Activated CD4-positive, alpha-beta T cell treated with anti-CD3 and anti-CD28 coated beads for 24 hours (primary cell): ENCODE data around the gene DCUN1D5.

ENCODE experiments used
- DNase-seq, 2 donors: peaks; one replicate each; pipeline ENCODE4 v3.0.0-alpha.2; 2020; ENCODE audit warnings: low read depth in 2 of 2

Gene DCUN1D5

DNA sequence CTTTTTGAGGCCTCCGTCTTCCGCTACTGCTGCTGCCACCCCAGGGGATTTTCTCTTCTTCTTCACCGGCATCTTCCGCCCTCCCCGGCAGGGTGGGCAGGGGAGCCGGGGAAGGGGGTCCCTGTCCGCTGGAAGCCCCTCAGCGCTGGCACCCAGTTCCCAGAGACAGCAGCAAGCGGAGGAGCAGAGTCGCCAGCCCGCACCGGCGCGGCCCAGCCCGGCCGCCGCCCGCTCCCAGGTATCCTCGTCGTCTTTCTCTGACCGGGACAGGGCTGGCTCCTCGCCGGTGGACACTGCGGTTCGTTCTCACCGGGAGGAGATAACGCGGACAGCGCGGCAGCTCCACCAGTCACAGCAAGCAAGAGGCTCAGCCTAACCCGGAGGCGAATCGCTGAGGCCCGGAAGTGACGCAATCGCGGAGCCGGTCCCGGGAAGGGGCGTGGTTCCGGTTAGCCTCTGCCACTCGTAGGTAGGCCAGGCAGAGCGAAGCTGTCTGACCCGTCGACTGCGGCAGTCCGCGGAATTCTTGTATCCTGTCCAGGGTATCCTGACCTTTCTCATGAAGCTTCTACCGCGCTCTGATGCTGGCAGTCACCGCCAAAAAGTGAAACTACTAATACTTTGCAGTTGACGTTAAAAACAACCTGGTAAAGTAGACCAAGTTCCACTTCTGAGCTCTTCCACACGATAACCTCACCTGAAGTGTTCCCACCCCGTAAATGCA lies at the start of gene DCUN1D5:
Gene DCUN1D5 (minus strand): TSS at position 360 of the 724 bp plus-strand sequence. CDS start 288 bp downstream, at position 72.
- peak; percentile 88 to 91 for DNase-seq

DNA sequence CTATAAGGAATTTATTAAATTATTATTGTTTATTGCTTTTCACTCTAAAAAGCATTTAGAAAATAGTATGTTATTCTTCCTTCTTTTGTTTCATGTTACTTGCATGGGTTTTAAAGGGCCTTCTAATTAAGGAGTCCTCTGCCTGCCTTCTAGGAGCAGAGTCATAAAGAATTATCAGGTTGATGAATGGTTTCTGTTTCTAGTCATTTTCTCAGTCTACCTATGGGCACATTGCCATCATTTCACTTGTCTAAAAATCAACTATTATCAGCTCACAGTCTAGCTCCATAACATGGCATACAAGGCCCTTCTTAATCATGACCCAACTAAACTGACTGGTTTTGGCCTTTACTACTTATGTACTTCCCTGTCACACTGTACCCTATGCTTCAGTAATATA lies 33.5 kb upstream of the DCUN1D5 start:
- DNase-seq = no peak

DNA sequence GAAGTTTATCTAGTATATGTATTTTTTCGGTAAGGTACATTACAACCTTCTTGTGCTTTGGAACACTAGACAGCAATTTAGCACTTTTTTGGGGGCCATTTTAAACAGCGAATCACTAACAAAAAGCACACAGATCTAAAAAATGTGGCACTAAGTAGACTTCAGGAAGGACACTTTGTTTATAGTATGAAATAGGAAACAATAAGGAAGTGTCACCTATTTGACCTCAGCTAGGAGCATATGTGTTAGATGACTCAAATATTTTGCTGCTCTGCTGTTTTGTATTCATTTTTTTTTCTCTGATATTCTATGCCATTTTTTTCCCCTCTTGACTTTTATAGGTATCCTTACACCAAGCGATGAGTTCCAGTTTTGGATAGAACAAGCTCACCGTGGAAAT lies 22.9 kb upstream of the DCUN1D5 start:
- DNase-seq = no peak

DNA sequence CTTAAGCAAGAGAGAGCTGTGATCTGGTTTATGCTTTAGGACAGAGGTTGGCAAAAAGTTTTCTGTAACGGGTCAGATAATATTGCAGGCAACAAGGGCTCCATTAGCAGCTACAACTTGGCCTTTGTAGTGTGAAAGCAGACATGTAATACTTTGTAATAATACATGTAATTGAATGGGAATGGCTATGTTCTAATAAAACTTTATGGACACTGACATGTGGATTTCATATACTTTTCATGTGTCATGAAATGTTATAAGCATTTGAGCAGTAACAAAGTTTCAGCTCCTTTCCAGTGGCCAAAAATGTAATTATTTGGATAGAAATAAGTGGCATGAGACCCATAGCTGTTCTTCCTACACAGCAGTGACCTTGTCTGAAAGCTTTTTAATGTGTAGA lies 20.4 kb upstream of the DCUN1D5 start:
- DNase-seq = no peak

DNA sequence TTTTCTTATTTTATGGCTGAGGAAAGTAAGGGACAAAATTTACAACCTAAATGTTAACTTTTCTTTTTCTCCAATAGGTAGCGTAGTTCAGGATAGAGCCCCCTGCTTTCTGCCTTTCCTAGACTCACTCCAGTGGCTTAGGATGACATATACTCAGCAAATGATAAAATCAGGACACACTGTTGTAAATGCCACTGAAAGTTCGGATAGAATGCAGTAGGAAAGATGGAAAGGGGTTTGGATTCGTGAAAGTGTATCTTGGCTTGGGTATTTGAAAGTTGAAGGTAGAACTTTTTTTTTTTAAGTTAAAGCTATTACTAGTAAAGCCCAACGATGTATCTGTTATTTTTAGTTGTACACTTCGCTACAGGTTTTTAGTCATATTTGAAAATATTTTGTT lies 19.4 kb upstream of the DCUN1D5 start:
- no peak for DNase-seq

DNA sequence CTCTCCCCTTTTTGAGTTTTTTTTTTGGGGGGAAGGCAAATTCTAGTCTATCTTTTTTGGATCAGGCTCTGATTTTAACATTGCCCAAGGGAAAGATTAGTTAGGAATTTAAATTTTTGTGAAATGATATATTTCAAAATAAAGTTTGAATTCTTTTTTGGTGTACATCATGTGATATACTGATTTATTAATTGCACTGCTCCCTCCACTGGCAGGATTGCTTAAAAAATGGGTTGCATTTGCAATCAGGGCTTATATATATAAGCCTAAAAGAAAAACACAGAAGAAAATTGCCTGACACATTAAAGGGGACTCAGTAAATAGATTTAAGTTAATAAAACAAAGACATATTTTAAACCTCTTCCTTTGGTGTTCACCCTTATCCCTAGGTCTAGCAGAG lies 18.4 kb upstream of the DCUN1D5 start:
- DNase-seq = no peak

DNA sequence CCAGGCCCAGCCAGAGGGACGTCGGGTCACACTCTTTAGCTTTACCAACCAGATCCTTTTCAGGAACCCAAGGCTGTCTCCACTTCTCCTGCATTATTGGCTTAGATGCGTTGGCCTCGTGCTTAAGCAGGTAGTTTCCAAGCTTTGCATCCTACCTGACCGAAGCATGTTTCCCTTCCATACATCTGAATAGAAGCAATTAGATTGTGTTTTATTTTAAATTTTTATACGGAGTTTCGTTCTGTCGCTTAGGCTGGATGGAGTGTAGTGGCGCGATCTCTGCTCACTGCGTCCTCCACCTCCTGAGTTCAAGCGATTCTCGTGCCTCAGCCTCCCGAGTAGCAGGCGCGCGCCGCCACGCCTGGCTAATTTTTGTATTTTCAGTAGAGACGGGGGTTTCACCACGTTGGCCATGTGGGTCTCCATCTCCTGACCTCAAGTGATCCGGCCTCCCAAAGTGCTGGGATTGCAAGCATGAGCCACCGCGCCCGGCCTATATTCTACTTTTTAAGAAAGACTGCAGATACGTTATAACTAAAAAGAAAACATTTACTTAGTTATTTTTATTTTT lies 17.9 kb upstream of the DCUN1D5 start:
- DNase-seq = no peak

DNA sequence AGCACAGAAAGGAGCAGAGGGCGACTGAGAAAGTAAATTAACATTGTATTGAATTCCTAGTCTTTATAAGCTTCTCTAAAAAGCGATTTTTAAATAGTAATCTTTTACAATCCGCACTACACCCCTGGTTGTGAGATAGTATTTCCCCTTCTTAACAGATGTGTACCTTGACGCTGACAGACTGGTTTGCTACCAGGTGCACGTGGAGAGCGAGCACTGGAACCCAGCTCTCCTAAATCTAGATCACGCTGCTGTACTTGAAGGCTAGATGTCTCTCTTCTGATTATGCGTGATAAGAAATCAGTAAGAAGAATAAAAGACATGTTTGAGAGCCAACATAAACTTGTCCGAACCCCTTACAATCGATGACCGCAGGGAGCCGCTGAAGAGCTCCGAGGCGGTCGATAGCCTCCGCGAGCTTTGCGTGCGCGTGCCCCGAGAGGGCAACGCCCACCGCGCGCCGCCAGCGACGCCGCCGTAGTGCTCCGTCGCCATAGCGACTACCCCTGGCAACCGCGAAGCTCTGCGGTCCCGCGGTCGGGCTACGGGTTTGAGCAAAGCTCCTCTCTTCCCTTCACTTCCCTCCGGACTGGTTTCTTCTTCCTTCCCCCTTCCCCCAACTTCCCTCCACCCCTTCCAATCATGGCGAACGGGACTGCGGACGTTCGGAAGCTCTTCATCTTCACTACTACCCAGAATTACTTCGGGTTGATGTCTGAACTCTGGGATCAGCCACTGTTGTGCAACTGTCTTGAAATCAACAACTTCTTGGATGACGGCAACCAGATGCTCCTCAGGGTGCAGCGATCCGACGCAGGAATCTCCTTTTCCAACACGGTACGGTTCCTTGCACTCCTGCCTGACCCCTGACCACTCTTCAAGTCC lies 17.2 kb upstream of the DCUN1D5 start, which contains the start of gene DYNC2H1:
Gene DYNC2H1 (plus strand): TSS at position 494 of the 885 bp plus-strand sequence. CDS start 149 bp downstream, at position 643.
- DNase-seq = peak; percentile 75

DNA sequence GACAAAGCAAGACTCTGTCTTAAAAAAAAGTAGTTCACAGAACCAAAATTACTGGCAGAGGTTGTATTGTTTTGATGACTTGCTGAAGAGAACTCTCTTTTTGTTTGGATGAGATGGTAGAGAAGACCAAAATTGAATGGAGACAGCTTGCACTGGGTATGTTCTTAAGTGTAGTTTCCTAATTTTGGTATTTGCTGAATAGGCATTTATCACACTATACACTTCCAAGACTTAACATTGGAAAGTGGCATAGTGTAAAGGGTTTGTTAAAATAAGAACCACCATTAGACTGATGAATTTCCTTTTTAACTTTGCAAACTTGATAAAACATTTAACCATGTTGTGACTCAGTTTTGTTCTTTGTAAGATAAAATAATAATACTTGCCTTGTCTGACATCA lies 5.3 kb upstream of the DCUN1D5 start:
- DNase-seq = no peak

DNA sequence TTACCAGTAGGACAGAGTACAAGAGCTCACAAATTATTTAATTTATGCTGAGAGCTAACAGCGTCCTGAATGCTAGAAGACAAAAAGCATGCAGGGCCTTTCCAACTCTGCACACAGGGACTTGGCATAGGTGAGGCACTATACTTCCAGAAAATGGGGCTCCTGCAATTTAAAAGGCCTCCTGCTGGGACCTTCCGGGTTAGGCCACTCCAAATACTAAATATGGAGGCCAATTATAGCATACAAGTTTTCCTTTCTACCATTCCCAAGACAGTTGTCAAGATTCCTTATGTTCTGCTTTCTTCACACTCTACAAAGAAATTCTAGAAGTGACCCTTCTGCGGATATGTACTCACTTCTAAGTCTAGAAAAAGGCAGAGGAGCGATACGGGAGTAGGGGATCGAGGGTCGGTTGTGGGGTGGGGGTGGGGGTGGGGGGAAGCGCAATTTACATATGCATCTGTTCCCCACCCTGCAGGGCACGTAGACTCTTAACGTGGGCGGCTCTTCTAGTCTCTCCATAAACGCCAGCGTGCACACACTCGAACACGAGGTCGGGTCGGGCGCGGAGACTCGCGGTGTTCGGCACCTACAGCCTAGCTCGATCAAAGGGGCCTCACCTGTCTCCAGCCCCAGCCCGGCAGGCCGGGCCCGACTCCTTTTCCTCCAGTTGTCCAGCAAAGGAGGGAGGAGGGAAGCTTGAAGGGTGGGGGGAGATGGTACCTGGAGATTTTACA lies 728 bp downstream of the DCUN1D5 start:
- no peak for DNase-seq

DNA sequence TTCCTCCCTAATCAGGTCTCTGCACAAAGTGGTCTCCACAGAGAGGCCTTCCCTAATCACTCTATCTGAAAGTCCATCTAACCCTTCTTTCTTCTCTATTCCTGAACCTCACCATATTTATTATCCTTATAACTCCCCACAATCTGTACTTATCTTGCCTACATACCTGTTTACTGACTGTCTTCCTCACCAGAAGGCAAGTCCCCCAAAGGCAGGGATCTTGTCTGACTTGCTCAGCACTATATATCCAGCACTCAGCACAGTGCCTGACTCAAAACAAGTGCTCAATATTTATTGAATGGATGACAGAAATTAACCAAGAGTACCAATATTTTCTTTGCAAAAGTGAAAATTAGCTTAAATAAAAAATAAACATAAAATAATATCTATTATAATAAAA lies 5.5 kb downstream of the DCUN1D5 start:
- DNase-seq = no peak

DNA sequence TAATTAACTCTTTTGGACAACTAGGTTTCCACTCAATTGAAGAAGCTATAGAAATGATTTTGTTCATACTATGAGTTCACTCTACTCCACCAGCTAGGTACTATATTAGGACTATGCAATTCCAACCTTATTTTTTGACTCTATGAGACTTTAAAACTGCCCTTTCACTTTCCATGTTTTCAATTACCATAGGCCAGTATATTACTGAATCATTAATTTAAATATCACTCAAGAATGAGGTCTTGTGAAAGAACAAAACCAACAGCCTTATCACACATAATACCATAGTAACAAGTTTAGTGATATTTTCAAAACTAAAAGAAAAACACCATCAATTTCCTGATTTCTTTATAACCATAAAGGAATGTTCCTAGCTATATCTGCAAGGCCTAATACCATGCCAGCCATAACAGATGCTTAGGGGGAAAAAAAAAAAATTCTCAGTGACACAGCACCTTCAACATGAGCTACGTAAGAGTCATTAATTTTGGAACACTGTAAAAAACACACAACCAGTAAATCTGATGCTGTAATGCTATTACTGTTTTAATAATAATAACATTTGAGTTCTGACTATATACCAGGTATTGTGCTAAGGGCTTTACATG lies 6.1 kb downstream of the DCUN1D5 start:
- no peak for DNase-seq

DNA sequence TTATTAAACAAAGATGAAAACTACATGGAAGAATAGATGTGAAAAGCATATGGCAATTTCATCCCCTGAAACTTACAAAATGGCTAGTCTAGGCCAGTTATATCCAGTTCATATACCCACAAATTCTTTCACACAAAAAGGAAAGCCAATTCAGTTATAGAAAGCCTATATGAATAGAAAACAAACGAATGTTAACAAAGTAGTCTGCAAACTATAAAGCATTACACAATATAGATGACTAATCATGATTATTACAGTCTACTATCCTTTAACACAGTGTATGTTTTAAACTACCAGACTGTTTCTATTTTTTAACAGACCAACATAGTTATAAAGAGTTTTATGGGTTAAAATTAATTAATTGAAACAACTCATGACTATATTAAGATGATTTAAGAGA lies 12.1 kb downstream of the DCUN1D5 start:
- DNase-seq = no peak

DNA sequence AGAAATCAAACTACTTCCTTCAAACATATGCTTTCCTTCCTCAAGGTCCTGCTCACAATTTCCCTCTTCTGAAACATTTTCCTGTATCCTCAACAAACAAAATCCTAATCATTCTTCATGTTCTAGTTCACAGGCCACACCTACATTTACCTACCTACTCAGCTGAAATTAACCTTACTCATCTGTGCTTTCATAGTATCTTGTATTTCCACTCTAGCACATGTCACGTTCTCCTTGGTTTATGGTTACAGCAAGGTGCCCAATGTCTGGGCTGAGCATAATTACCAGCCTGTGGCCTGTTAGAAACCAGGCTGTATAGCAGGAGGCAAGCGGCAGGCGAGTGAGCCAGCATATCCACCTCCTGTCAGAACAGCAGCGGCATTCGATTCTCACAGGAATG lies 13.2 kb downstream of the DCUN1D5 start:
- no peak for DNase-seq

DNA sequence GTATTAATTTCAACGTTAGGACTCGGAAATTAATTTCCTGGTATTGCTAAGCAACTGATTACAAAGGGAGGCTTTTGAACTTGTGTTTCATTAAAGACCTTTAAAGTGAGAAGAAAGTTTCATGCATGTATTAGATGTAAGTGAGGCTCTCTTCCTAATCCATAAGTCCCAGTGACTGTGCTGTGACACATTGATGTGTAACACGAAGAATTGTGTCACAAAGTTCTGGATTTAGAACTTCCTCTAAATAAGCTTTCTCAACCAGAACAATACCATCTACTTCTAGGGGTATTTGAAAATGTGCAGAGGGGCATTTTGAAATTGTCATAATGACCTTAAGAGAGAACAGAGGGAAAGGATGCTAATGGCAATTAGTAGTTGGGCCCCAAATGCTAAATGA lies 14.4 kb downstream of the DCUN1D5 start:
- DNase-seq = no peak

DNA sequence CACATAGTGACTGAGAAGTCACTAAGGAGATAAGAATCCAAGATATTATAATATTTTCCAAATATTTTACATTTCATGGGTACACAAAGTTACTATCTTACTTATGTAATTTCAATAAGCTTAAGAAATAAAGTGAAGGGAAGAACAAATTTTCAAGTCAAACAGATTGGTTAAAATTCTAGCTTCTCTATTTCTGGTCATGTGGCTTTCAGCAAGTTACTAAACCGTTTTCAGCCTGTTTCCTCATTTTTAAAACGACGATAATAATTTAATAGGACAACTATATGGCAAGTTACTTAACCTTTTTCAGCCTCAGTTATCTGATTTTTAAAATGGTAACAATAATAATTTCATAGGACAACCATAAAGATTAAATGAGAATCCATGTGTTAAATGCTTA lies 15.6 kb downstream of the DCUN1D5 start:
- no peak for DNase-seq

DNA sequence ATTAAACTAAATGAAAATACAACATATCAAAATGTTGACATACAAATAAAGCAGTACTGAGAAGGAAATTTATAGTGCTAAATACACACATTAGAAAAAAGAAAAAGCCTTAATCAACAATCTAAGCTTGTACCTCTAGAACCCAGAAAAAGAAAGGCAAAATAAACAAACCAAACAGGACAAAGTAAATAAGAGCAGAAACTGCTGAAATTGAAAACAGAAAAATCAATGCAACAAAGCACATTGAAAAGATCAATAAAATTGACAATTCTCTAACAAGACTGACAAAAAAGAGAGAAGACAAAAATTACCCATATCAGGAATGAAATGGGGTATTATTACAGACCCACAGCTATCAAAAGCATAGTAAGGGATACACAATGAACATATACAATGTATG lies 21.0 kb downstream of the DCUN1D5 start:
- DNase-seq = no peak

DNA sequence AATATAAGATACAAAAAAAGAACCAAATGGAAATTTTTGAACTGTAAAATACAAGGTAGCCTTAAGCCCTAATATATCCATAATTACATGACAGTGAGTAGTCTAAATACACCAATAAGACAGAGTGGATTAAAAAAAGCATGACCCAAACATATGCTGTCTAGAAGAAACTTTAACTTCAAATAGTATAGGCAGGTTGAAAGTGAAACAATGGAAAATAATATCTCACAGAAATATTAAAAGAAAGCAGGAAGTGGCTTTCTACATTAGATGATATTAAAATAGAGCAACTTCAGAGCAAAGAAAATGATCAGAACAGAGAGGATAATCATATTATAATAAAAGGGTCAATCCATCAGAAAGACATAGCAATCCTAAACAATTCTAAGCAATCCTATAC lies 21.8 kb downstream of the DCUN1D5 start:
- DNase-seq = no peak

DNA sequence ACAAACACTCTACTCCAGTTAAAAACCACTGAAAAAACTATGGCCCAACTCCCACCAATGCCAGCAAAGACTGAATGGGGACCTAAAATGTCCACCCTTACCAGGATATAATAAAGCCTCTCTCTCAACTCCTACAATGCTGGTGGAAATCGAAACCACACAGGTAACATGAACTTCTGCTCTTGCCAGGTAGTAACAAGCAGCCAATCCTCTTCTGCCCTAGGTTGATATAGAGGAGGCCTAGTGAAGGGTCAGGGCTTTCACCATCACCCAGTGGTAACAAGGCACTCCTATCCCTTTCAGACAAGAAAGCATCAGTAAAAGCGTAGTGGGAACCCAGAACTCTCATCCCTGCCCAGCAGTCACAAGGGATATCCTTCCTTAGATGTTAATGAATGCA lies 22.6 kb downstream of the DCUN1D5 start:
- no peak for DNase-seq

DNA sequence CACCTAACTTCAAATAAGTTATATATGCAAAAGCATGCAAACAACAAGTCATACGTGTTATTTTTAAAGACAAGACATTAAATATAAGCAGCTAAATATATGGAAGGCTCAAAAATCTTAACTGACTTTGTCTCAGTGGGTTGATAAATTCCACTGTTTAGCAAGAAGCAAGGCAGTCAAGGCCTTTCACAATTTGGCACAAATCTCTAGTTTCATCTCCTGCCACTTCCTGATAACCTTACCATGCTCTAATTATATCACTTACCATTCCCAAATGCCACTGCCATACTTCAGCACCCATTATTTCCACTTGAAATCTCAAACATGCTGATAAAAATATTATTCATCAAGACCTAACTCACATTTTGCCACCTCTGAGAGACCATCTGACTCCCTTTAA lies 24.8 kb downstream of the DCUN1D5 start:
- no peak for DNase-seq

DNA sequence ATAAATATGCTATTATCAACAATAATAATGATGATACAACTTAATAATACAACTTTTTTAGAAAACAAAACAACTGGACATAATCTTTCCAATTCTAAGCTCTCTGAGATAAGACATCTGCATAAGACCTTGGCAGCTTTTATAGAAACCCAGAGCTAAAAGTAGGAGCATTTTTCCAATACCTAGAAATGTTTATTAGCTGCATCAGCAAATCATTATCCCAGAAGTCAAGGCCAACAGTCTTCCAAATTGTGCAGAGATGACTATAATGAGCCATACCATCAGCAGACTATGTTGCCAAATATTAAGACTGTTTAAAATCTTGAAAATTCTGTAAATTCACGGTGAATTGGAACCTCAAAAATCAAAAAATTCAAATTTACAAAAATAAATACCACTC lies 30.3 kb downstream of the DCUN1D5 start:
- DNase-seq = no peak
